HCT116 (cell line): ENCODE data around the gene RGS8. TPM values are rescaled to one million over a fixed set of nuclear protein-coding genes. Genes with fewer than 3 reads are reported as not detected.

Source experiments
- ATAC-seq: fragments of 200-7000 bp; cut with Tn5 transposase; 2 replicates; pipeline ENCODE4 v1.9.1; 2020; ENCODE audit warnings: mild to moderate bottlenecking, moderate library complexity
- BruUV-seq: library from RNA; stranded (reverse); fragments of 400-500 nt; replicated peaks from 2 replicates; lab custom pipeline; 2021; lab: Mats Ljungman, UMichigan
- CTCF ChIA-PET: fragments of 300-600 bp; sonication (Branson Sonifier 250); formaldehyde crosslinking; loops from one replicate; lab custom pipeline; 2021; ENCODE audit warnings: antibody characterized with exemption; lab: Charles Lee
- POLR2A ChIA-PET: fragments of 300-600, 350-600 bp; sonication (Branson Sonifier 250); formaldehyde crosslinking; loops from one replicate; lab custom pipeline; 2021; ENCODE audit warnings: antibody characterized with exemption; lab: Charles Lee
- RAD21 ChIA-PET, 2 experiments: fragments of 300-600 bp; sonication (Branson Sonifier 250); formaldehyde crosslinking; loops; one replicate each; lab custom pipeline; 2023; ENCODE audit warnings: low total read pairs in 2 of 2; ENCODE audit not compliant: uncharacterized antibody in 2 of 2, unreplicated experiment in 2 of 2, low non-redundant PET in 1 of 2; lab: Charles Lee
- DNase-seq: peaks from one replicate; pipeline ENCODE4 v3.0.0-alpha.2; 2010; ENCODE audit warnings: low read depth, low spot score
- H2AFZ ChIP-seq: fragments of 200-600 bp; shearing (Covaris generic), sonication (generic); 2 replicates; pipeline ENCODE4 v1.6.1; 2017; ENCODE audit warnings: low read depth, mixed run types, mixed read lengths, antibody characterized with exemption, low read length; ENCODE audit not compliant: poor library complexity, severe bottlenecking
- H3K27ac ChIP-seq: 2 replicates; pipeline ENCODE4 v1.5.1; 2012; ENCODE audit warnings: low read depth, low read length
- H3K27me3 ChIP-seq: fragments of 200-600 bp; sonication (generic); 2 replicates; pipeline ENCODE4 v1.6.1; 2016; ENCODE audit warnings: mixed run types, low read length, mixed read lengths; ENCODE audit not compliant: insufficient read depth
- H3K36me3 ChIP-seq, 2 experiments: fragments of 200-500 bp in 1 of 2; fragments of 200-600 bp in 1 of 2; sonication (Bioruptor generic) in 1 of 2; sonication (generic) in 1 of 2; 2 replicates each; pipeline versions ENCODE4 v1.5.1 to v1.6.1; 2014 to 2016; ENCODE audit warnings: low read length in 2 of 2, inconsistent platforms in 1 of 2, mixed read lengths in 1 of 2, mixed run types in 1 of 2; ENCODE audit not compliant: insufficient read depth in 2 of 2, control insufficient read depth in 1 of 2
- H3K4me1 ChIP-seq, 2 experiments: fragments of 200-600 bp in 1 of 2; sonication (generic) in 1 of 2; 2 replicates each; pipeline versions ENCODE4 v1.5.1 to v1.6.1; 2012 to 2017; ENCODE audit warnings: low read length in 2 of 2, inconsistent platforms in 1 of 2, mild to moderate bottlenecking in 1 of 2, mixed read lengths in 1 of 2, mixed run types in 1 of 2, moderate library complexity in 1 of 2; ENCODE audit not compliant: insufficient read depth in 2 of 2, control insufficient read depth in 1 of 2
- H3K4me2 ChIP-seq: fragments of 200-600 bp; sonication (generic); 2 replicates; pipeline ENCODE4 v1.6.1; 2017; ENCODE audit warnings: mixed run types, low read length, mixed read lengths
- H3K4me3 ChIP-seq, 2 experiments: fragments of 200-600 bp in 1 of 2; sonication (generic) in 1 of 2; replicated peaks in 1 of 2; 2 replicates each; pipeline ENCODE4 v1.5.1; 2011 to 2016; ENCODE audit warnings: low read length in 2 of 2, control low read depth in 1 of 2, low read depth in 1 of 2, mild to moderate bottlenecking in 1 of 2, mixed read lengths in 1 of 2, mixed run types in 1 of 2
- H3K79me2 ChIP-seq: fragments of 200-600 bp; sonication (generic); 2 replicates; pipeline ENCODE4 v1.6.1; 2017; ENCODE audit warnings: mild to moderate bottlenecking, mixed run types, low read length, moderate library complexity, mixed read lengths; ENCODE audit not compliant: insufficient read depth
- H3K9ac ChIP-seq: fragments of 200-600 bp; sonication (generic); 2 replicates; pipeline ENCODE4 v1.6.1; 2016; ENCODE audit warnings: low read length, mixed read lengths
- H3K9me2 ChIP-seq: fragments of 200-600 bp; sonication (generic), shearing (Covaris generic); 2 replicates; pipeline ENCODE4 v1.6.1; 2017; ENCODE audit warnings: mixed run types, mild to moderate bottlenecking, moderate library complexity; ENCODE audit not compliant: insufficient read depth
- H3K9me3 ChIP-seq, 2 experiments: fragments of 200-500 bp in 1 of 2; fragments of 200-600 bp in 1 of 2; sonication (Bioruptor generic) in 1 of 2; sonication (generic) in 1 of 2; 2 replicates each; pipeline ENCODE4 v1.6.1; 2014 to 2017; ENCODE audit warnings: low read length in 2 of 2, mixed read lengths in 2 of 2, inconsistent platforms in 1 of 2, low read depth in 1 of 2, mild to moderate bottlenecking in 1 of 2, mixed run types in 1 of 2, moderate library complexity in 1 of 2; ENCODE audit not compliant: control insufficient read depth in 1 of 2, insufficient read depth in 1 of 2
- H4K20me1 ChIP-seq: fragments of 200-600 bp; sonication (generic), shearing (Covaris generic); 2 replicates; pipeline ENCODE4 v1.6.1; 2017; ENCODE audit warnings: mixed run types, mild to moderate bottlenecking, moderate library complexity; ENCODE audit not compliant: insufficient read depth
- ATF3 ChIP-seq: IDR thresholded peaks from 2 replicates; pipeline ENCODE4 v1.6.1; 2012
- CBX3 ChIP-seq: IDR thresholded peaks from 2 replicates; pipeline ENCODE4 v1.6.1; 2012; ENCODE audit warnings: low read depth
- CEBPB ChIP-seq: IDR thresholded peaks from 2 replicates; pipeline ENCODE4 v1.6.1; 2012; ENCODE audit warnings: low read depth
- EGR1 ChIP-seq: IDR thresholded peaks from 2 replicates; pipeline ENCODE4 v1.6.1; 2012; ENCODE audit warnings: low read depth
- FOSL1 ChIP-seq: IDR thresholded peaks from 2 replicates; pipeline ENCODE4 v1.6.1; 2012; ENCODE audit warnings: low read depth
- JUND ChIP-seq: IDR thresholded peaks from 2 replicates; pipeline ENCODE4 v1.6.1; 2012
- POLR2A ChIP-seq: IDR thresholded peaks from 2 replicates; pipeline ENCODE4 v1.7.0; 2011; ENCODE audit warnings: borderline replicate concordance; ENCODE audit not compliant: insufficient read depth, insufficient read length; ENCODE audit errors: extremely low read depth
- POLR2AphosphoS5 ChIP-seq: IDR thresholded peaks from 2 replicates; pipeline ENCODE4 v1.6.1; 2011; ENCODE audit warnings: mild to moderate bottlenecking, low read depth, low read length, moderate library complexity
- RAD21 ChIP-seq: IDR thresholded peaks from 2 replicates; pipeline ENCODE4 v1.6.1; 2012; ENCODE audit warnings: low read depth, mild to moderate bottlenecking
- REST ChIP-seq: IDR thresholded peaks from 2 replicates; pipeline ENCODE4 v1.6.1; 2012; ENCODE audit warnings: low read depth
- SIN3A ChIP-seq: IDR thresholded peaks from 2 replicates; pipeline ENCODE4 v1.6.1; 2012; ENCODE audit warnings: low read depth
- SP1 ChIP-seq: IDR thresholded peaks from 2 replicates; pipeline ENCODE4 v1.6.1; 2012; ENCODE audit warnings: low read depth
- SRF ChIP-seq: IDR thresholded peaks from 2 replicates; pipeline ENCODE4 v1.6.1; 2012; ENCODE audit warnings: low read depth
- TCF7L2 ChIP-seq: IDR thresholded peaks from 2 replicates; pipeline ENCODE4 v1.7.0; 2011; ENCODE audit warnings: borderline replicate concordance, inconsistent platforms; ENCODE audit not compliant: insufficient read depth, insufficient read length; ENCODE audit errors: extremely low read depth
- YY1 ChIP-seq: IDR thresholded peaks from 2 replicates; pipeline ENCODE4 v1.6.1; 2011; ENCODE audit warnings: low read length, low read depth, moderate library complexity, mild to moderate bottlenecking; ENCODE audit not compliant: insufficient replicate concordance; ENCODE audit errors: extremely low read depth
- ZBTB33 ChIP-seq: IDR thresholded peaks from 2 replicates; pipeline ENCODE4 v1.6.1; 2011; ENCODE audit warnings: mild to moderate bottlenecking, low read length, moderate library complexity; ENCODE audit not compliant: insufficient replicate concordance; ENCODE audit errors: extremely low read depth
- ZFX ChIP-seq: fragments of 450-650 bp; IDR thresholded peaks from 2 replicates; pipeline ENCODE4 v1.6.1; 2017
- ZNF274 ChIP-seq: fragments of 200-500 bp; sonication (Bioruptor generic); IDR thresholded peaks from 2 replicates; pipeline ENCODE4 v1.6.1; 2014; ENCODE audit warnings: mild to moderate bottlenecking, low read depth, low read length, inconsistent platforms
- intact Hi-C: fragments of 100-400 bp; cut with micrococcal nuclease; formaldehyde crosslinking; loops from 2 replicates; pipeline ENCODE4 v1.10.0; 2022
- total RNA-seq: library from RNA; stranded (reverse); gene quantifications from one replicate; pipeline ENCODE4 v1.2.1, GENCODE V29; 2021; ENCODE audit not compliant: unreplicated experiment
- TF ChIP-seq, protein P1 (sequence below), 3 experiments: fragments of 200-600 bp in 1 of 3; sonication (generic) in 1 of 3; IDR thresholded peaks in 2 of 3; conservative IDR thresholded peaks in 1 of 3; 2 replicates each; pipeline ENCODE4 v1.5.1; 2012 to 2017; ENCODE audit warnings: low read depth in 2 of 3, low read length in 2 of 3, antibody characterized with exemption in 1 of 3, borderline replicate concordance in 1 of 3, control low read depth in 1 of 3, mild to moderate bottlenecking in 1 of 3, mixed read lengths in 1 of 3, mixed run types in 1 of 3, moderate library complexity in 1 of 3; ENCODE audit not compliant: insufficient read depth in 1 of 3
- TF ChIP-seq, protein P2 (sequence below): IDR thresholded peaks from 2 replicates; pipeline ENCODE4 v1.6.1; 2012

The RGS8 gene
- total RNA-seq, 1 experiment from 2014 or later, result not detected

- peaks cover 6% of the 10 kb centered on the region; the same call in 1 of the 2 replicates for H3K27me3 ChIP-seq
- BruUV-seq, result no TSS peak
- H3K79me2 ChIP-seq, result no peaks in the 10 kb centered on the region
- ChIA-PET RAD21 (no interaction called here), POLR2A (no interaction called here), CTCF (no interaction called here)
- no peak for ATAC-seq
- no peaks in the 10 kb centered on the region for H3K9me3 ChIP-seq
- H3K9me2 ChIP-seq, result no peaks in the 10 kb centered on the region
- no peak overlapping the region for H3K27ac ChIP-seq
- no peaks in the 10 kb centered on the region for H3K4me1 ChIP-seq
- H3K4me3 ChIP-seq, result no peak overlapping the region
- no peak for TF ChIP-seq TCF7L2
- TF ChIP-seq CBX3, result no peak
- TF ChIP-seq ZFX, result no peak
- TF ChIP-seq, protein P1, sequence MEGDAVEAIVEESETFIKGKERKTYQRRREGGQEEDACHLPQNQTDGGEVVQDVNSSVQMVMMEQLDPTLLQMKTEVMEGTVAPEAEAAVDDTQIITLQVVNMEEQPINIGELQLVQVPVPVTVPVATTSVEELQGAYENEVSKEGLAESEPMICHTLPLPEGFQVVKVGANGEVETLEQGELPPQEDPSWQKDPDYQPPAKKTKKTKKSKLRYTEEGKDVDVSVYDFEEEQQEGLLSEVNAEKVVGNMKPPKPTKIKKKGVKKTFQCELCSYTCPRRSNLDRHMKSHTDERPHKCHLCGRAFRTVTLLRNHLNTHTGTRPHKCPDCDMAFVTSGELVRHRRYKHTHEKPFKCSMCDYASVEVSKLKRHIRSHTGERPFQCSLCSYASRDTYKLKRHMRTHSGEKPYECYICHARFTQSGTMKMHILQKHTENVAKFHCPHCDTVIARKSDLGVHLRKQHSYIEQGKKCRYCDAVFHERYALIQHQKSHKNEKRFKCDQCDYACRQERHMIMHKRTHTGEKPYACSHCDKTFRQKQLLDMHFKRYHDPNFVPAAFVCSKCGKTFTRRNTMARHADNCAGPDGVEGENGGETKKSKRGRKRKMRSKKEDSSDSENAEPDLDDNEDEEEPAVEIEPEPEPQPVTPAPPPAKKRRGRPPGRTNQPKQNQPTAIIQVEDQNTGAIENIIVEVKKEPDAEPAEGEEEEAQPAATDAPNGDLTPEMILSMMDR (IDR thresholded peaks at IDR 0.05 in 2 of 3, conservative IDR thresholded peaks at IDR 0.05 in 1 of 3; ENCODE audit: borderline replicate concordance in 1 of 3, insufficient read depth in 1 of 3, low read depth in 2 of 3, low read length in 2 of 3), result no peak
- TF ChIP-seq ATF3, result no peak
- TF ChIP-seq ZBTB33, result no peak
- no peak for TF ChIP-seq POLR2AphosphoS5
- no peak for TF ChIP-seq SRF
- no peak for TF ChIP-seq YY1
- TF ChIP-seq ZNF274, result no peak
- TF ChIP-seq POLR2A, result no peak
- no peak for TF ChIP-seq RAD21
- no peak for TF ChIP-seq CEBPB
- no peak for TF ChIP-seq SIN3A
- TF ChIP-seq SP1, result no peak
- no peak for TF ChIP-seq FOSL1
- TF ChIP-seq JUND, result no peak
- TF ChIP-seq REST, result no peak
- TF ChIP-seq, protein P2, sequence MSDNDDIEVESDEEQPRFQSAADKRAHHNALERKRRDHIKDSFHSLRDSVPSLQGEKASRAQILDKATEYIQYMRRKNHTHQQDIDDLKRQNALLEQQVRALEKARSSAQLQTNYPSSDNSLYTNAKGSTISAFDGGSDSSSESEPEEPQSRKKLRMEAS, result no peak
- TF ChIP-seq EGR1, result no peak
- no peaks in the 10 kb centered on the region for H3K36me3 ChIP-seq
- no peak overlapping the region for H3K4me2 ChIP-seq
- H2AFZ ChIP-seq, result no peak overlapping the region
- DNase-seq, result no peak
- H3K9ac ChIP-seq, result no peak overlapping the region
- H4K20me1 ChIP-seq, result no peaks in the 10 kb centered on the region
- intact Hi-C loops, result no loop called here
Measured at GRCh38 chr1:182670032-182670749, 14.2 kb downstream of the RGS8 start.
